Mononuclear cell (primary cell): ENCODE data around the gene ASMTL. TPM values are rescaled to one million over a fixed set of nuclear protein-coding genes. Genes with fewer than 3 reads are reported as not detected.
"Not testable (repeated sequence)": the region's sequence is repeated elsewhere in the genome, so short reads cannot be mapped to it uniquely, and the experiment has no call there.

Experiments
- H3K27me3 ChIP-seq: 2 replicates; pipeline ENCODE4 v1.6.0; 2011; ENCODE audit warnings: low read length, control low read depth; ENCODE audit not compliant: insufficient read depth
- H3K4me1 ChIP-seq: 2 replicates; pipeline ENCODE4 v1.5.1; 2011; ENCODE audit warnings: mild to moderate bottlenecking, low read length, control low read depth; ENCODE audit not compliant: insufficient read depth
- H3K4me3 ChIP-seq: 2 replicates; pipeline ENCODE4 v1.5.1; 2011; ENCODE audit warnings: mild to moderate bottlenecking, low read length, moderate library complexity
- H3K9me3 ChIP-seq: 2 replicates; pipeline ENCODE4 v1.5.1; 2011; ENCODE audit warnings: low read depth, mild to moderate bottlenecking, control low read depth, low read length
- total RNA-seq: library from RNA; depleted of rRNA; stranded (reverse); fragments of >200 nt; gene quantifications from one replicate; pipeline ENCODE4 v1.2.3, GENCODE V29; 2012

ASMTL gene
- total RNA-seq, 1 donor = 12.7 TPM

DNA sequence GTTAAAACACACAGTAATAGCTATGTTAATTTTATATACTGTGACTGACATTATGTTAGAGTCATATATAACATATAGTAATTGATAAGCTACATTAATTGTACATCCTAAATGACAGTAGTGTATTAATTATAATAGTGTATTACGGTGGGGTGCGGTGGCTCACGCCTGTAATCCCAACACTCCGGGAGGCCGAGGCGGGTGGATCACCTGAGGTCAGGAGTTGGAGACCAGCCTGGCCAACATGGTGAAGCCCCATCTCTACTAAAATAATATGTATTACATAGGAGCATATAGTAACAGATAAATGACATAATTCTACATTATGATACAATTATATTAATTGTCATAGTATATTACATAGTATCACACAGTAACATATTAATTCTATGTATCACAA is 12.2 kb downstream of the ASMTL start:
- no peaks in the 10 kb centered on the region for H3K27me3 ChIP-seq
- no peak overlapping the region for H3K4me3 ChIP-seq
- H3K4me1 ChIP-seq = no peaks in the 10 kb centered on the region
- no peaks in the 10 kb centered on the region for H3K9me3 ChIP-seq

DNA sequence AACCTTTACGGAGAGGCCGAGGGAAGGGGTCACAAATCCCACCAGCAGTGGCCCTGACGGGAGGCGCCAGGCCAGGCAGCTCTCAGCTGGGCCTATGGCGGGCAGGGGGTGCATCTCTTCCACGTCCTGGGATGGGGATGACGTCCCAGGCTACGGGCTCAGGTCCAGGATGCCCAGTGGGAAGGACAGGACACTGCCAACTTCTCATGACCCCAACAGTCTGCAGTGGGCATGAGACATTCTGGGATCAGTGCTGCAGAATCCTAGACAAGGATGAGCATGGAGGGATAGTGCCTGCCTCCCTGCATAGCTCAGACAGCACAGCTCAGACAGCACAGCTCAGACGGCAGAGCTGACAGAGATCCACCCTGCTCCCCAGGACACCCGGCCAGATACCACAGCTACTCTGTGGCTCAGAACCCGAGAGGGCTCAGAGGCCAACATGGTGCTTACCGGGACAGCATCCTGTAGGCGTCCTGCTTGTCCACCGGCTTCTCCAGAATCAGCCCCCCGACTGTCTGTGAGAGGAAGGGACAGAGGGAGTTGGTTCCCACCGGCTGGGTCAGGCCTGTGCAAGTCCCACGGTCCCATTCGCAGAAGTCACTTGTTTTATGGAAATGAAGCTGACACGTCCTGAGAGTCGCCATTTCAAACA is 17.3 kb downstream of the ASMTL start:
- H3K4me1 ChIP-seq = no peaks in the 10 kb centered on the region
- H3K27me3 ChIP-seq = no peaks in the 10 kb centered on the region
- no peaks in the 10 kb centered on the region for H3K9me3 ChIP-seq
- H3K4me3 ChIP-seq = no peak overlapping the region

DNA sequence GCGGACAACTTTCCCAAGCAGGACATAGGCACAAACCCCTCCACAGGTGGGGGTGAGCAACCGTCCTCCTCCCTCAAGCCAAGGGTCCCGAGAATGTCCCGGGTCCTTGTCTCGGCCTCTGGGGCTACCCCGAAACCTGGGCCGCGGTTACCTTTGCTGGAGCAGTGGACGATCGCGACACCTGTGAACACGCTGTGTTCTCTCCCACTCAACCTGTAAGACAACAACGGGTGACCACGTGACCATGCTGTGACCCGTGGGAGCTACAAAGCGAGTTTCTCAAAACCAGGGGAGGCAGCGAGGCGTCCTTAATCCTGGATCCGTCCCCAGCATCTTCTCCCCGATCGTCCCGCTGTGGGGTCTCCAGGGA is 17.9 kb downstream of the ASMTL start:
- no peaks in the 10 kb centered on the region for H3K4me1 ChIP-seq
- H3K9me3 ChIP-seq = no peaks in the 10 kb centered on the region
- no peak overlapping the region for H3K4me3 ChIP-seq
- no peaks in the 10 kb centered on the region for H3K27me3 ChIP-seq

DNA sequence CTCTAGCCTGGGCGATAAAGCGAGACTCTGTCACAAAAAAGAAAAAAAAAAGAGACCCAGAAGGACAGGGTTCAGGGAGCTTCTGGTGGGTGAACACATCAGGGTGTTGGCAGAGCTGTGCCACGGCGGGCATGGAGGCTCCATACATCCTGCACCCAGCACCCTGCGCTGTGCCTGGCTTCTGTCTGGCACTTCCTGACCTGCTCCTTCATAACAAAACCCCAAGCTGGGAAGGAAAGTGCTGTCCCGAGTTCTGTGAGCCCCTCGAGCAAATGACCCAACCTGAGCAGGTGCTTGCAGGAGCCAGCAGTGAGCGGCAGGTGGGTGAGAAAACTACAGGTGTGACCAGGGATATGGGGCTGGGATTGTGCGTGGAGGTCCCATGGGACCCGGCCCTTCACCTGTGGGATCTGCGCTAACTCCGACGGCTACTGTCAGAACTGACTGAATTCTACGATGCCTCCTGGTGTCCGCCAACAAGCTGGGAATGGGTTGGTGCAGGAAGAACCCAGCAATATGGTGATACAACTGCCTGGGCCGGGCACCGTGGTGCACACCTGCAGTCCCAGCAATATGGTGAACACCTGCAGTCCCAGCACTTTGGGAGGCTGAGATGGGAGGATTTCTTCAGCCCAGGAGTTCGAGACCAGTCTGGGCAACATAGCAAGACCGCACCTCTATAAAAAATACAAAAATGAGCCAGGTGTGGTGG is 18.9 kb downstream of the ASMTL start:
- H3K4me3 ChIP-seq = no peak overlapping the region
- H3K9me3 ChIP-seq = no peaks in the 10 kb centered on the region

DNA sequence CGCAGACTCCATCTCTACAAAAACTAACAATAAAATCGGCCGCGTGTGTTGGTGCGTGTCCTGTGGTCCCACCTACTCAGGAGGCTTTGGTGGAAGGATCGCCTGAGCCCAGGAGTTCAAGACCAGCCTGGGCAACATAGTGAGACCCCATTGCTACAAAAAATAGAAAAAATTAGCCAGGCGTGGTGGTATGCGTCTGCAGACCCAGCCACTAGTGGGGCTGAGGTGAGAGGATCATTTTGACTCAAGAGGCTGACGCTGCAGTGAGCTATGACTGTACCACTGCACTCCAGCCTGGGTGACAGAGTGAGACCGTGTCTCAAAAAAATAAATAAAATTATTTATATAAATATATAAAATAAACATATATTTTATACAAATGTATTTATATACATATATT is 22.3 kb downstream of the ASMTL start:
- Histone ChIP-seq H3K4me1 (no peaks in the 10 kb centered on the region), H3K4me3 (no peak overlapping the region), H3K27me3 (no peaks in the 10 kb centered on the region), H3K9me3 (no peaks in the 10 kb centered on the region)

More for the DNA sequence above, 18.9 kb downstream of the ASMTL start:
- H3K27me3 ChIP-seq = no peaks in the 10 kb centered on the region
- H3K4me1 ChIP-seq = no peaks in the 10 kb centered on the region

DNA sequence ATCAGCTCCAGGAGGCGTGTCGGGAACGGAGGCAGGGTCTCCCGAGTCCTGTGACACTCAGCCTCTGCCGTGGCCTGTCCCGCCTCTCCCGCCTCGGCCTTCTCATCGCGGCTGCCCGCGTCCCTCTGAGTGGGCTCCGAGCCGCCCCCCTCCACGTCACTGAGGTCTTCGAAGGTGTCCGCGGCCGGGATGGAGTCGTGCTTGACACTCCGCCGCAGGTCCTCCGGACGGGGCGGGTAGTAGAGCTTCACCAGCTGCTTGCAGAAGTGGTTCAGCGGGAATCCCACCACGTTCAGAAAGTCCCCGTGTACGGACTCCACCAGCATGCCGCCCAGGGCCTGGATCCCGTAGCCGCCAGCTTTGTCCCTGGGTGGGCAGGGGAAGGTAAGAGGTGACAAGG is 25.0 kb downstream of the ASMTL start:
- Histone ChIP-seq H3K4me3 (no peak overlapping the region), H3K27me3 (no peaks in the 10 kb centered on the region), H3K9me3 (no peaks in the 10 kb centered on the region), H3K4me1 (no peaks in the 10 kb centered on the region)

DNA sequence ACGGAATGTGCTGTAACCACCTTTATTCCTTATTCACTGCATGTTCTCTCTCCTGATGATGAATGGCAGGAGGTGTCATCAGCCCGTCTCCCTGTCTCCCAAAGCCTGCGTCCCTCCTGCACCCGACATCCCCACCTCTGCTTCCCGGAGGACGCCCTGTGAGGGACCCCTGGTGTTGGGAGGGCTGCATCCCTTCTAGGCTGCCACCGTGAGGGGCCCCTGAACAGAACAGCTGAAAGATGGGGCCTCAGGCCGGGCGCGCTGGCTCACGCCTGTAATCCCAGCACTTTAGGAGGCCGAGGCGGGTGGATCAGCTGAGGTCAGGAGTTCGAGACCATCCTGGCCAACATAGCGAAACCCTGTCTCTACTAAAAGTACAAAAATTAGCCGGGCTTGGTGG is 26.4 kb downstream of the ASMTL start:
- H3K4me1 ChIP-seq, H3K4me3 ChIP-seq, H3K9me3 ChIP-seq, H3K27me3 ChIP-seq: not testable (repeated sequence)

DNA sequence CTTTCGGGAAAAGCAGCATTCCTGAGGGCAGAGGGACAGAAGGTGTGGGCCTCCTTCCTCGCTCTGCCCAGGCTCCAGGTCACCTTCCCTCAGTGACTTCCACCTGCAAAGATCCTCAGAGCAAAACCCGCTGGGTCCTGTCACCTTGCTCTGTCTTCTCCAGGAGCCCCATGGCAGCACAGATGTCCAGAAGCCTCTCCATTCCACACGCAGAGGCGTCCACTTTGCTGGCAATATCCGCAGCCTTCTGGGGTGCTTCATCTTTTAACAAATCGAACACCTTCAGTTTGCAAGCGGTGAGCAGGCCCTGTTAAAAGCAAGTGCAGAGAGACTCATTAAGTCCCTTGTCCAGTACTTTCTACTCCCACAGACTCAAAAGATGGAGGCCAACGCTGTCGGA is 27.3 kb downstream of the ASMTL start:
- no peaks in the 10 kb centered on the region for H3K4me1 ChIP-seq
- no peak overlapping the region for H3K4me3 ChIP-seq
- H3K27me3 ChIP-seq = no peaks in the 10 kb centered on the region
- H3K9me3 ChIP-seq = no peaks in the 10 kb centered on the region

DNA sequence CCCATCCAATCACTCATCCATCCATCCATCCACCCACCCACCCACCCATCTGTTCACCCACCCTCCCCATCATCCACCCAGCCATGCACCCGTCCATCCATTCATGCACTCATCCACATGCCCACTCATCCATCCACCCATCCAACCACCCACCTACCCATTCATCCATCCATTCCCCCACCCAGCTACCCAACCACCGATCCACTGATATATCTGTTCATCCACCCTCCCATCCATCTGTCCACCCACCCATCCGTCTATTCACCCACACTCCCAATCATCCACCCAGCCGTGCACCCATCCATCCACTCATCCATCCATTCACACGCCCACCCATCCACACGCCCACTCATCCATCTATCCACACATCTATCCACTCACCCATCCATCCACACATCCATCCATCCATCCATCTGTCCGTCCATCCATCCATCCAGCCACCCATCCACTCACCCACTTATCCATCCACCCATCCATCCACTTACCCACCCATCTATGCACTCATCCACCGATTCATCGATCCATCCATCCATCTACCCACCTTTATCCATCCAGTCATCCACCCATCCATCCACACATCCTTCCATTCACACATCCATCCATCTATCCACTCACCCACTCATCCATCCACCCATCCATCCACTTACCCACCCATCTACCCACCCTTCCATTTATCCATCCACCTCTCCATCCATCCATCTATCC is 28.4 kb downstream of the ASMTL start:
- Histone ChIP-seq H3K27me3 (no peaks in the 10 kb centered on the region), H3K4me3 (no peak overlapping the region), H3K4me1 (no peaks in the 10 kb centered on the region), H3K9me3 (no peaks in the 10 kb centered on the region)

DNA sequence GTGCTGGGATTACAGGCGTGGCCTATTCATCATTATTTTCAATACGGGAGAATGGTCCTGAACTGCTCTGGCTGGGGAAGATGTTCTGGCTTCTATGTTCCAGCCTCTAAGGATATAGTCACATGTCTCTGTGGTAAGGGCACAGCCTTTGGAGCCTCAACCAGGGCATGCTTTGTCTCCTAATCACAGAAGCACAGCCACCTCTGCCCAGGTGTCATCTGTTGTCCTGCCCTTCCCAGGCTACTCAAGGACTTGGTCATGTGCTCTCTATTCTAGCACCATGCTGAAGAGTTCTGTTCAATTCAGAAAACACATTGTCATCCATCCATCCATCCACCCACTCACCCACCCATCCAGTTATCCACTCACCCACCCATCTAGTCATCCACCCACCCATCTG is 29.5 kb downstream of the ASMTL start:
- H3K4me3 ChIP-seq = no peak overlapping the region
- H3K4me1 ChIP-seq = no peaks in the 10 kb centered on the region
- no peaks in the 10 kb centered on the region for H3K27me3 ChIP-seq
- no peaks in the 10 kb centered on the region for H3K9me3 ChIP-seq

DNA sequence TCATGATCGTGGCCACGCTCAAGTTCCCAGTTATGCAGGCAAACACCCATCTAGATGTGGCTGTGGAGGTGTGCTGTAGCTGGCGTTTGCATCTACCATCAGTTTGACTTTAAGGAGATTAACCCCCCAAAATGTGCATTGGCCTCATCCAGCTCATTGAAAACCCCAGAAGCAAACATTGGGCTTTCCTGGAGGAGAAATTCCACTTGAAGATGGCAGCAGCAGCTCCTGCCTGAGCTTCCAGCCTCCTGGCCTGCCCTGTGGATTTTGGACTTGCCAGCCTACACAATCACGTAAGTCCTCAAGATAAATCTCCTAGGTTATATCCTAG is 30.6 kb downstream of the ASMTL start:
- H3K4me1 ChIP-seq = no peaks in the 10 kb centered on the region
- H3K9me3 ChIP-seq = no peaks in the 10 kb centered on the region
- no peaks in the 10 kb centered on the region for H3K27me3 ChIP-seq
- H3K4me3 ChIP-seq = no peak overlapping the region

DNA sequence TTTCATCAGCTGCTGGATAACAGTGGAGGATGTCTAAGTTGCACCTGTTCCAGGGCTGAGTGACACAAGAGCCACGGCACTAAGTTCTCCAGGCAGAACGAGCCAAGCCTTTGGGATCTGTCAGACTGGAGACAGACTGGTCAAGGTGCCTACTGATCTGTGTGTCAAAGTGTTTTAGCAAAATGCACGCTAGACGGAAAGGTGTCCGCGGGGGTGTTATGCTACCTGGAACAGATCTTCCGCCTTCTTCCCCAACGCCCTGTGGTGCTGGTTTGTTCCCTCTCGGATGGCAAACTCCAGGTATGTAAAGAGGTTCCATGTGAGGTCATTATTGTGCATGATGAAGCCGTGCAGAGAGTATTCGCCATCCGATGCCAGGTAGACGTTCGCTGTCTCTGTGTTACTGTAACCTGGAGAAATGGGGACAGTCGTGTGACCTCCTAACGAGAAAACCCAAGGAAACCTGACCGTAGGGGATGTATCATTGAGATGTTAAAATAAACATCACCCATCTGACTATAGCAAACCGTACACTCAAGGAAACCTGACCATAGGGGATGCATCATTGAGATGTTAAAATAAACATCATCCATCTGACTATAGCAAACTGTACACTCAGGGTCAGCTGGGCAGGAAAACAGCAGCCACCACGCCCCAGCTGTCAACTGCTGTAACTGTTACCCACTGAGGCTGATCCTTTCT is 31.1 kb downstream of the ASMTL start:
- no peaks in the 10 kb centered on the region for H3K27me3 ChIP-seq
- H3K4me3 ChIP-seq = no peak overlapping the region
- H3K9me3 ChIP-seq = no peaks in the 10 kb centered on the region
- H3K4me1 ChIP-seq = no peaks in the 10 kb centered on the region

DNA sequence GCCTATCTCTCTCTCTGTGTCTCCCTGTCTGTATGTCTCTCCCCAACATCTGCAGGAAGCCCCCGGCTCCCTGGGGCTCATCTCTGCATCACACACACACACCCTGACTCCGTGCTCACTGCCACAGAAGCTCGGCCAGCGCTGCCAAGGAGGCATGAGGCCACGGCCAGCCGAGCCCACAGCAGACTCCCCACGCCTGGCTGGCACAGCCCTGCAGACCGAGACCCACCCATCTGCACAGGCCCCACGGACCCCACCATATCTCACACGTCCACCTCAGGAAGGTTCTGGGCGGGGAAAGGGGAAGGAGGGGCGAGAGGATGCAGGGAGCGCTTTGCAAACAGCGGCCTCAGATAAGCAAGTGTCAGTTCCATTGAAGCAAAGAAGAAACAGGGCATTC is 32.3 kb downstream of the ASMTL start:
- Histone ChIP-seq H3K4me3 (no peak overlapping the region), H3K9me3 (no peaks in the 10 kb centered on the region), H3K27me3 (no peaks in the 10 kb centered on the region), H3K4me1 (no peaks in the 10 kb centered on the region)

DNA sequence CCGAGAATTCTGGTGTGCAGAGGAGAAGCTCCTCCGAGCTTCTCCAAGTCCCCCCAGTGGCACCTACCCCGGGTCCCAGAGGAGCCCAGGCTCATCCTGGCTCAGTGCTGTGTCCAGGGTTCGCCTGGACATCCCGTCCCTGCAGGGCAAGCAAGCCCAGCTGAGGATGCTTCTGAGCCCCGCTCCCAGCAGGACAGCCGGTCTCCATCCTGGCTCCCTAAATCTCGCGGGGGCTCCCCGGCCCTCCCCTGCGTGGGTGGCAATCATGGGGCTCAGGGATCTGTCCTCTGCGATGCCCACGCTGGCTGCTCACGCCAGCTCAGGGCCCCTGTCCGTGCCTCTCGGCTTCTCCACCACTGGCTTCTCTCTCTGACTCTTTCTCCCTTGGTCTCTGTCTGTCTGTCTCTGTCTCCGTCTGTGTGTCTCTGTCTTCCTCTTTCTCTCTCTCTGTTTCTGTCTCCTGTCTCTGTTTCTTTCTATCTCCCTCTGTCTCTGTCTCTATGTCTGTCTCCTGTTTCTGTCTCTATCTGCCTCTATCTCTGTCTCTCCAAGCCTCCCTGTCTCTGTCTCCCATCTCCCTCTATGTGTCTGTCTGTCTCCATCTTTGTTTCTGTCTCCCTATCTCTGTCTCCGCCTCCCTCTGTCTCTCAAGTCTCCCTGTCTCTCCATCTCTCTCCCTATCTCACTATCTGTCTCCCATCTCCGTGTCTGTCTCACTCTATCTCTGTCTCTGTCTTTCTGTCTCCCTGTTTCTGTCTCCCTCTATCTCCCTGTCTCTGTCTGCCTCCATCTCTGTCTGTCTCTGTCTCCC is 33.0 kb downstream of the ASMTL start:
- no peak overlapping the region for H3K4me3 ChIP-seq
- H3K9me3 ChIP-seq = no peaks in the 10 kb centered on the region
- no peaks in the 10 kb centered on the region for H3K27me3 ChIP-seq
- no peaks in the 10 kb centered on the region for H3K4me1 ChIP-seq
